ENCODE data around the gene TRMU. TPM values are rescaled to one million over a fixed set of nuclear protein-coding genes. Genes with fewer than 3 reads are reported as not detected.

Gene TRMU
- total and polyA plus RNA-seq, 2 of the 4 experiments (the other 2 are of a cell fraction), result 19.0 to 36.4 TPM

DNA sequence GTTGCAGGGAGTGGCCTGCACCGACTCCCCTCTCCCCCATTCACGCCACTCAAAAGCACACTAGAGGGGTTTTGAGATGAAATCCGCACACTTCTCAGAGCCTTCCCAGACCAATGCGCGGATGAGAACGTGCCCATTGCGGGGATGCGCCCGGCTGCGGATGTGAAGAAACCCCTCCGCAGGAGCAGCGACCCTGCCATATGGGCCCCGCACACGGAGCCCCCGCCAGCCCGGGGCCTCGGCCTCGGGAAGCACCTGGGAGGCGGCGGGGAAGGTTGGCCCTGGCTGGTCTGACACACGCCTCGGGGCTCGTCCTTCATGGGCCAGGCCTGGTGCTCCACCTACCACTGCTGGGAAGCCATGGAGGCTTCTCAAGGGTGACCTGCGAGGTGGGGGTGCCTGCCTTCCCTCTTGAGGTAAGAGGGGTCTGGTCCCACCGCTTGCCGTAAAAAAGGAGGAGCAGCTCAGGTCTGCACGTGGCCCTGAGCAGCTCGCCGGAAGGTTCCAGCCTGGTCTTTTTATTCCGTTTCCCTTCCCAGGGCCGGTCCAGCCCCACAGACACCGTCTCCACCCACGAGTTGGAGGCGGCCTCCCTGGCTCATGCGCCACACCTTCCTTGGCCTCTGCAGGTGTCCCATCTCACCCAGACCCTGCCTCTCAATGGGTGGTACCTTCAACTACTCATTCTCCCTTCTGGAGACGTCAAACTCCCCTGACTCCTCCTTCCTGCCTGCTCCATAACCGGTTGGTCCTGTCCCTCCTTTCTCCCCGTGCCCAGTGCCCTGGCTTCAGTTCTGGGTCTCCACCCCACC, 39.4 kb downstream of the TRMU start:
- no peak overlapping the region for H3K4ac ChIP-seq (ENCODE audit: low read depth, low read length)
- H3K14ac ChIP-seq (replicated peaks; ENCODE audit: low read depth, low read length), result no peak overlapping the region
- H4K8ac ChIP-seq (ENCODE audit: low read depth in 2 of 2, low read length in 2 of 2), result no peak overlapping the region
- no peaks in the 10 kb centered on the region for H3K36me3 ChIP-seq (ENCODE audit: control insufficient read depth, insufficient read depth, low read length)
- TF ChIP-seq CHD1 (IDR thresholded peaks at IDR 0.05; ENCODE audit: low read depth, low read length) (no peak), MXI1 (IDR thresholded peaks at IDR 0.05; ENCODE audit: borderline replicate concordance, low read depth, low read length) (no peak), CEBPB (IDR thresholded peaks at IDR 0.05; ENCODE audit: low read depth, low read length) (no peak), RFX5 (IDR thresholded peaks at IDR 0.05; ENCODE audit: low read depth, low read length) (no peak), MAFK (IDR thresholded peaks at IDR 0.05; ENCODE audit: low read depth, low read length) (no peak), POLR2A (IDR thresholded peaks at IDR 0.05; ENCODE audit: low read depth, low read length) (no peak), MAZ (IDR thresholded peaks at IDR 0.05; ENCODE audit: borderline replicate concordance, low read depth, low read length) (no peak), FOS (IDR thresholded peaks at IDR 0.05; ENCODE audit: low read depth, low read length) (no peak), BHLHE40 (IDR thresholded peaks at IDR 0.05; ENCODE audit: low read depth, low read length) (no peak), SMC3 (IDR thresholded peaks at IDR 0.05; ENCODE audit: low read depth, low read length) (no peak)
- TF ChIP-seq, protein P1, sequence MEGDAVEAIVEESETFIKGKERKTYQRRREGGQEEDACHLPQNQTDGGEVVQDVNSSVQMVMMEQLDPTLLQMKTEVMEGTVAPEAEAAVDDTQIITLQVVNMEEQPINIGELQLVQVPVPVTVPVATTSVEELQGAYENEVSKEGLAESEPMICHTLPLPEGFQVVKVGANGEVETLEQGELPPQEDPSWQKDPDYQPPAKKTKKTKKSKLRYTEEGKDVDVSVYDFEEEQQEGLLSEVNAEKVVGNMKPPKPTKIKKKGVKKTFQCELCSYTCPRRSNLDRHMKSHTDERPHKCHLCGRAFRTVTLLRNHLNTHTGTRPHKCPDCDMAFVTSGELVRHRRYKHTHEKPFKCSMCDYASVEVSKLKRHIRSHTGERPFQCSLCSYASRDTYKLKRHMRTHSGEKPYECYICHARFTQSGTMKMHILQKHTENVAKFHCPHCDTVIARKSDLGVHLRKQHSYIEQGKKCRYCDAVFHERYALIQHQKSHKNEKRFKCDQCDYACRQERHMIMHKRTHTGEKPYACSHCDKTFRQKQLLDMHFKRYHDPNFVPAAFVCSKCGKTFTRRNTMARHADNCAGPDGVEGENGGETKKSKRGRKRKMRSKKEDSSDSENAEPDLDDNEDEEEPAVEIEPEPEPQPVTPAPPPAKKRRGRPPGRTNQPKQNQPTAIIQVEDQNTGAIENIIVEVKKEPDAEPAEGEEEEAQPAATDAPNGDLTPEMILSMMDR (conservative IDR thresholded peaks at IDR 0.05; ENCODE audit: low read depth, low read length), result no peak
- peaks cover 14% of the 10 kb centered on the region; the same call in 1 of the 2 replicates for H3K27me3 ChIP-seq (ENCODE audit: control insufficient read depth, insufficient read depth, low read length)
- no peak overlapping the region for H3K4me3 ChIP-seq (ENCODE audit: insufficient read depth, low read depth, low read length)
- 84% methylated on average over 29 of the region's 38 CpGs; no CpG with 5 or more reads in 1 of the 2 experiments for WGBS, 2 experiments (ENCODE audit: extremely low coverage in 2 of 2, insufficient read length in 1 of 2)
- H3K56ac ChIP-seq (ENCODE audit: extremely low read depth, insufficient read depth, low read length), result no peak overlapping the region
- H3K27ac ChIP-seq (ENCODE audit: insufficient read depth, low read length), result no peak overlapping the region
- dilution Hi-C loops (cut with HindIII; ENCODE audit: low sequenced_read_pairs, unreplicated experiment), result no loop called here
- BruUV-seq (replicated peaks), result no TSS peak
- H3K9me3 ChIP-seq (ENCODE audit: control insufficient read depth, insufficient read depth, low read length), result peaks cover 6% of the 10 kb centered on the region
- no peaks in the 10 kb centered on the region for H3K79me1 ChIP-seq (ENCODE audit: low read depth in 1 of 2, low read length in 2 of 2)
- in situ Hi-C loops (cut with MboI; ENCODE audit: low sequenced_read_pairs), result no loop called here
- H3K18ac ChIP-seq (ENCODE audit: low read depth, low read length), result no peak overlapping the region
- no peak overlapping the region for H2BK20ac ChIP-seq (ENCODE audit: low read depth, low read length)
- no peak overlapping the region for H2AFZ ChIP-seq (replicated peaks; ENCODE audit: low read length, poor library complexity)
- intact Hi-C loops (cut with micrococcal nuclease), result no loop called here
- no peak for ATAC-seq (ENCODE audit: low read depth)
- no peak overlapping the region for H3K9ac ChIP-seq (ENCODE audit: low read depth, low read length)
- no peak overlapping the region for H2BK15ac ChIP-seq (ENCODE audit: low read depth, low read length)
- no peak overlapping the region for H3K4me2 ChIP-seq (ENCODE audit: low read depth, low read length)
- DNase-seq, result no peak
- H3K9me1 ChIP-seq (ENCODE audit: insufficient read depth, low read length), result no peaks in the 10 kb centered on the region; the same call in 1 of the 2 replicates
- H3K23ac ChIP-seq (ENCODE audit: low read depth, low read length), result no peak overlapping the region
- no peaks in the 10 kb centered on the region for H4K20me1 ChIP-seq (ENCODE audit: insufficient read depth, low read length)
- H3K4me1 ChIP-seq (ENCODE audit: control insufficient read depth, insufficient read depth, low read length), result no peaks in the 10 kb centered on the region; the same call in 1 of the 2 replicates
- no peak overlapping the region for H4K5ac ChIP-seq (ENCODE audit: low read depth, low read length)
- no peak overlapping the region for H4K91ac ChIP-seq (ENCODE audit: insufficient read depth, low read depth, low read length)
- CTCF ChIA-PET, result no interaction called here
- no peak overlapping the region for H2AK9ac ChIP-seq (replicated peaks; ENCODE audit: low read depth, low read length, poor library complexity)
- no peak overlapping the region for H2BK5ac ChIP-seq (ENCODE audit: low read depth, low read length, poor library complexity, severe bottlenecking)
- H2BK120ac ChIP-seq (ENCODE audit: low read depth, low read length), result no peak overlapping the region
- POLR2A ChIA-PET (ENCODE audit: unreplicated experiment), result no interaction called here
- no peak overlapping the region for H2AK5ac ChIP-seq (ENCODE audit: low read depth, low read length)
